Neutrophil (primary cell): ENCODE measurements around the gene CRMP1.

Experiments
- H3K27ac ChIP-seq: fragments of 200-600 bp; sonication (generic); 2 replicates; pipeline ENCODE4 v1.5.1; 2016; ENCODE audit warnings: mild to moderate bottlenecking, moderate library complexity
- H3K27me3 ChIP-seq: fragments of 200-600 bp; sonication (generic); 2 replicates; pipeline ENCODE4 v1.6.0; 2016; ENCODE audit warnings: mild to moderate bottlenecking
- H3K36me3 ChIP-seq: fragments of 200-600 bp; sonication (generic); 2 replicates; pipeline ENCODE4 v1.5.1; 2017
- H3K4me1 ChIP-seq, 2 experiments: fragments of 200-600 bp in 1 of 2; sonication (generic) in 1 of 2; 1 replicate in 1 of 2; 2 replicates in 1 of 2; pipeline versions ENCODE4 v1.5.1 to v1.6.1; 2013 to 2016; ENCODE audit warnings: low read depth in 1 of 2, low read length in 1 of 2, mild to moderate bottlenecking in 1 of 2, moderate library complexity in 1 of 2; ENCODE audit not compliant: control insufficient read depth in 1 of 2, insufficient read depth in 1 of 2
- H3K4me3 ChIP-seq, 2 experiments: fragments of 200-600 bp in 1 of 2; sonication (generic) in 1 of 2; 1 replicate in 1 of 2; 2 replicates in 1 of 2; pipeline ENCODE4 v1.5.1; 2013 to 2016; ENCODE audit warnings: low read depth in 1 of 2, low read length in 1 of 2, mild to moderate bottlenecking in 1 of 2, moderate library complexity in 1 of 2
- H3K9me3 ChIP-seq: fragments of 200-600 bp; sonication (generic); 2 replicates; pipeline ENCODE4 v1.5.1; 2016
- CTCF ChIP-seq: fragments of 200-600 bp; sonication (generic); IDR thresholded peaks from 2 replicates; pipeline ENCODE4 v1.5.1; 2016; ENCODE audit warnings: antibody characterized with exemption

Gene CRMP1

GRCh38 chr4:5823542-5824211 lies 69.2 kb downstream of the CRMP1 start:
- Histone ChIP-seq H3K9me3 (no peaks in the 10 kb centered on the region), H3K4me1 (peaks cover 0 to 17% of the 10 kb centered on the region in 2 experiments), H3K27me3 (peaks cover 31% of the 10 kb centered on the region), H3K27ac (no peak overlapping the region), H3K4me3 (no peak overlapping the region), H3K36me3 (no peaks in the 10 kb centered on the region)
- TF ChIP-seq CTCF: no peak

GRCh38 chr4:5822619-5823018 lies 70.3 kb downstream of the CRMP1 start:
- Histone ChIP-seq H3K27ac (no peak overlapping the region), H3K27me3 (peaks cover 28% of the 10 kb centered on the region), H3K4me3 (no peak overlapping the region), H3K9me3 (no peaks in the 10 kb centered on the region), H3K36me3 (no peaks in the 10 kb centered on the region), H3K4me1 (peaks cover 0 to 16% of the 10 kb centered on the region in 2 experiments)
- no peak for TF ChIP-seq CTCF

GRCh38 chr4:5821665-5822358 lies 71.1 kb downstream of the CRMP1 start:
- no peaks in the 10 kb centered on the region for H3K36me3 ChIP-seq
- H3K4me3 ChIP-seq: no peak overlapping the region
- H3K27me3 ChIP-seq: peaks cover 28% of the 10 kb centered on the region
- H3K9me3 ChIP-seq: no peaks in the 10 kb centered on the region
- peaks cover 0 to 8% of the 10 kb centered on the region in 2 experiments for H3K4me1 ChIP-seq
- no peak overlapping the region for H3K27ac ChIP-seq
- TF ChIP-seq CTCF: peak; percentile 27

GRCh38 chr4:5816851-5817375 lies 76.0 kb downstream of the CRMP1 start:
- H3K36me3 ChIP-seq: no peaks in the 10 kb centered on the region

GRCh38 chr4:5816101-5816500 lies 76.8 kb downstream of the CRMP1 start:
- no peak for TF ChIP-seq CTCF
- Histone ChIP-seq H3K9me3 (no peaks in the 10 kb centered on the region), H3K27ac (no peak overlapping the region), H3K4me1 (no peaks in the 10 kb centered on the region), H3K4me3 (no peak overlapping the region), H3K36me3 (no peaks in the 10 kb centered on the region), H3K27me3 (no peaks in the 10 kb centered on the region)

More at GRCh38 chr4:5816851-5817375, 76.0 kb downstream of the CRMP1 start:
- Histone ChIP-seq H3K4me3 (no peak overlapping the region), H3K27me3 (peaks cover 4% of the 10 kb centered on the region), H3K27ac (no peak overlapping the region), H3K4me1 (no peaks in the 10 kb centered on the region), H3K9me3 (no peaks in the 10 kb centered on the region)
- TF ChIP-seq CTCF: no peak
